Midbrain (tissue), 1 donor: ENCODE measurements around the gene CEACAM7.

ENCODE experiments used
- DNase-seq: peaks from one replicate; lab custom pipeline; 2025; lab: John Stamatoyannopoulos, UW

Gene CEACAM7

GRCh38 chr19:41700381-41701195, 12.5 kb upstream of the CEACAM7 start:
- no peak for DNase-seq

GRCh38 chr19:41699968-41700323, 11.9 kb upstream of the CEACAM7 start:
- DNase-seq: no peak

- DNase-seq: no peak
These were observed 11.3 kb upstream of the CEACAM7 start for GRCh38 chr19:41699231-41699967.

GRCh38 chr19:41698746-41699230, 10.7 kb upstream of the CEACAM7 start:
- DNase-seq: no peak

- no peak for DNase-seq
These were observed 9.3 kb upstream of the CEACAM7 start for GRCh38 chr19:41697198-41697855.

- DNase-seq: no peak
These were observed 8.5 kb upstream of the CEACAM7 start for GRCh38 chr19:41696402-41697197.

- DNase-seq: no peak
These were observed 7.7 kb upstream of the CEACAM7 start for GRCh38 chr19:41695745-41696144.

GRCh38 chr19:41694831-41695635, 7.0 kb upstream of the CEACAM7 start:
- DNase-seq: no peak

- DNase-seq: no peak
These were observed 6.1 kb upstream of the CEACAM7 start for GRCh38 chr19:41694196-41694595.

- DNase-seq: no peak
These were observed 3.3 kb upstream of the CEACAM7 start for GRCh38 chr19:41691268-41691970.

GRCh38 chr19:41690801-41691065, 2.7 kb upstream of the CEACAM7 start:
- DNase-seq: no peak

- DNase-seq: no peak
These were observed 2.1 kb upstream of the CEACAM7 start for GRCh38 chr19:41689993-41690800.

- DNase-seq: no peak
These were observed 617 bp upstream of the CEACAM7 start for GRCh38 chr19:41688687-41689086.

- no peak for DNase-seq
These were observed 651 bp downstream of the CEACAM7 start for GRCh38 chr19:41687419-41687818.

- no peak for DNase-seq
These were observed 5.6 kb downstream of the CEACAM7 start for GRCh38 chr19:41682437-41682836.

GRCh38 chr19:41671486-41671885, 16.6 kb downstream of the CEACAM7 start:
- no peak for DNase-seq

- no peak for DNase-seq
These were observed 17.3 kb downstream of the CEACAM7 start for GRCh38 chr19:41670755-41671154.

- DNase-seq: no peak
These were observed 19.8 kb downstream of the CEACAM7 start for GRCh38 chr19:41668315-41668714.

- DNase-seq: no peak
These were observed 22.0 kb downstream of the CEACAM7 start for GRCh38 chr19:41666075-41666474.

- no peak for DNase-seq
These were observed 30.9 kb downstream of the CEACAM7 start for GRCh38 chr19:41657157-41657556.
